HepG2 (cell line): Measurements from ENCODE around the gene FAM3B. TPM values are rescaled to one million over a fixed set of nuclear protein-coding genes. Genes with fewer than 3 reads are reported as not detected.

Experiments used
- ATAC-seq: fragments of 200-7000 bp; cut with Tn5 transposase; 3 replicates; pipeline ENCODE4 v1.9.1; 2020; ENCODE audit warnings: mild to moderate bottlenecking, moderate library complexity
- BruUV-seq: library from RNA; stranded (reverse); fragments of 400-500 nt; replicated peaks from 2 replicates; lab custom pipeline; 2021; lab: Mats Ljungman, UMichigan
- CTCF ChIA-PET: fragments of 300-600 bp; formaldehyde crosslinking; extraction: SDS; loops from one replicate; lab custom pipeline; 2021; ENCODE audit warnings: low total read pairs, inconsistent platforms, low intra/inter-chr PET ratio; lab: Yijun Ruan, JAX
- POLR2A ChIA-PET: fragments of 350-600 bp; sonication (Branson Sonifier 250); formaldehyde crosslinking; loops from one replicate; lab custom pipeline; 2020; ENCODE audit warnings: antibody characterized with exemption, inconsistent platforms; lab: Yijun Ruan, JAX
- DNase-seq: peaks from one replicate; pipeline ENCODE4 v3.0.0-alpha.2; 2015; ENCODE audit warnings: low spot score
- FAIRE-seq: peaks from 3 replicates; lab custom pipeline; 2011; peaks lifted over from hg19 to GRCh38; lab: Jason Lieb, UNC
- H2AFZ ChIP-seq: one replicate; pipeline ENCODE4 v1.6.1; 2011; ENCODE audit warnings: low read length, inconsistent platforms
- H3K27ac ChIP-seq: fragments of 300-600 bp; 3 replicates; pipeline ENCODE4 v1.8.0; 2011; ENCODE audit warnings: mixed run types, mild to moderate bottlenecking, mixed read lengths, low read length, inconsistent platforms; ENCODE audit not compliant: insufficient read depth; ENCODE audit errors: extremely low read length
- H3K27me3 ChIP-seq, 2 experiments: fragments of 200-600 bp in 1 of 2; 2 replicates in 1 of 2; 3 replicates in 1 of 2; pipeline versions ENCODE4 v1.6.0 to v1.8.0; 2011; ENCODE audit warnings: low read length in 2 of 2, mild to moderate bottlenecking in 2 of 2, moderate library complexity in 2 of 2, inconsistent platforms in 1 of 2; ENCODE audit not compliant: insufficient read depth in 2 of 2, control insufficient read depth in 1 of 2
- H3K36me3 ChIP-seq, 2 experiments: fragments of 200-600 bp in 1 of 2; replicated peaks in 1 of 2; 2 replicates in 1 of 2; 3 replicates in 1 of 2; pipeline versions ENCODE4 v1.5.1 to v1.8.0; 2011; ENCODE audit warnings: low read length in 2 of 2, inconsistent platforms in 1 of 2; ENCODE audit not compliant: insufficient read depth in 2 of 2, control insufficient read depth in 1 of 2
- H3K4me1 ChIP-seq: 2 replicates; pipeline ENCODE4 v1.5.1; 2012; ENCODE audit warnings: low read length, inconsistent platforms; ENCODE audit not compliant: insufficient read depth
- H3K4me2 ChIP-seq: 2 replicates; pipeline ENCODE4 v1.6.0; 2011; ENCODE audit warnings: low read depth, low read length, inconsistent platforms
- H3K4me3 ChIP-seq, 3 experiments: fragments of 200-600 bp in 1 of 3; sonication (generic), shearing (Covaris generic) in 1 of 3; replicated peaks in 1 of 3; 2 replicates each; pipeline ENCODE4 v1.5.1; 2011 to 2016; ENCODE audit warnings: low read length in 3 of 3, inconsistent platforms in 2 of 3, low read depth in 2 of 3, mild to moderate bottlenecking in 2 of 3, control low read depth in 1 of 3, mixed read lengths in 1 of 3; ENCODE audit not compliant: insufficient read depth in 1 of 3
- H3K79me2 ChIP-seq: one replicate; pipeline ENCODE4 v1.6.1; 2011; ENCODE audit warnings: low read length, inconsistent platforms; ENCODE audit not compliant: insufficient read depth
- H3K9ac ChIP-seq: 2 replicates; pipeline ENCODE4 v1.6.0; 2011; ENCODE audit warnings: mild to moderate bottlenecking, low read depth, low read length, inconsistent platforms; ENCODE audit not compliant: insufficient read depth
- H3K9me3 ChIP-seq: 2 replicates; pipeline ENCODE4 v1.5.1; 2012; ENCODE audit warnings: mild to moderate bottlenecking, low read length
- H4K20me1 ChIP-seq: 2 replicates; pipeline ENCODE4 v1.6.0; 2011; ENCODE audit warnings: inconsistent platforms, mild to moderate bottlenecking, low read length, moderate library complexity; ENCODE audit not compliant: insufficient read depth
- ZNF572 ChIP-seq: sonication (generic); formaldehyde crosslinking; IDR thresholded peaks from 2 replicates; pipeline ENCODE4 v1.5.1; 2020; ENCODE audit warnings: mild to moderate bottlenecking, missing genetic modification reagents
- ZNF720 ChIP-seq: sonication (generic); formaldehyde crosslinking; IDR thresholded peaks from 2 replicates; pipeline ENCODE4 v1.4.0; 2020; ENCODE audit warnings: missing genetic modification reagents
- WGBS: methylation state at CpG from one replicate; pipeline ENCODE4 v1.1.6; 2017; ENCODE audit warnings: low lambda C conversion rate; 5-methylcytosine and 5-hydroxymethylcytosine counted together
- in situ Hi-C: cut with HindIII; loops from 2 replicates; pipeline ENCODE4 v1.10.0; 2017; ENCODE audit warnings: low pct_unique_long_range_greater_than_20kb; ENCODE audit not compliant: extremely low pct_ligation_motif_present
- intact Hi-C: fragments of 100-400 bp; cut with micrococcal nuclease; formaldehyde crosslinking; loops from one replicate; pipeline ENCODE4 v1.10.0; 2022; ENCODE audit not compliant: unreplicated experiment
- polyA plus RNA-seq, 8 experiments: library from polyadenylated mRNA; depleted of rRNA in 3 of 8; stranded (reverse) in 7 of 8; unstranded in 1 of 8; fragments of >200 nt; fragmentation: Illumina TruSeq in 4 of 8; extraction: Trizol in 4 of 8; gene quantifications; 2 replicates each; pipeline versions ENCODE4 v1.2.1 to v1.2.3, GENCODE V29; 2011 to 2016; ENCODE audit warnings: low read depth in 4 of 8, missing spikeins in 1 of 8, mixed read lengths in 1 of 8; ENCODE audit not compliant: insufficient read depth in 1 of 8
- total RNA-seq, 5 experiments: library from RNA; depleted of rRNA; stranded (reverse); fragments of >200 nt; fragmentation: Illumina TruSeq; extraction: Trizol; gene quantifications; 2 replicates each; pipeline ENCODE4 v1.2.3, GENCODE V29; 2016; ENCODE audit warnings: low read depth in 1 of 5
- TF ChIP-seq, protein P1 (sequence below): sonication (generic); formaldehyde crosslinking; IDR thresholded peaks from 2 replicates; pipeline ENCODE4 v1.4.0; 2020; ENCODE audit warnings: missing genetic modification reagents
- TF ChIP-seq, protein P2 (sequence below): sonication (generic); formaldehyde crosslinking; IDR thresholded peaks from 2 replicates; pipeline ENCODE4 v1.4.0; 2020; ENCODE audit warnings: missing genetic modification reagents

Gene FAM3B
- total and polyA plus RNA-seq, 2 of the 13 experiments (the other 11 are each of a cell fraction or from before 2014, with no cell fraction given), result 46.5 to 62.0 TPM

DNA sequence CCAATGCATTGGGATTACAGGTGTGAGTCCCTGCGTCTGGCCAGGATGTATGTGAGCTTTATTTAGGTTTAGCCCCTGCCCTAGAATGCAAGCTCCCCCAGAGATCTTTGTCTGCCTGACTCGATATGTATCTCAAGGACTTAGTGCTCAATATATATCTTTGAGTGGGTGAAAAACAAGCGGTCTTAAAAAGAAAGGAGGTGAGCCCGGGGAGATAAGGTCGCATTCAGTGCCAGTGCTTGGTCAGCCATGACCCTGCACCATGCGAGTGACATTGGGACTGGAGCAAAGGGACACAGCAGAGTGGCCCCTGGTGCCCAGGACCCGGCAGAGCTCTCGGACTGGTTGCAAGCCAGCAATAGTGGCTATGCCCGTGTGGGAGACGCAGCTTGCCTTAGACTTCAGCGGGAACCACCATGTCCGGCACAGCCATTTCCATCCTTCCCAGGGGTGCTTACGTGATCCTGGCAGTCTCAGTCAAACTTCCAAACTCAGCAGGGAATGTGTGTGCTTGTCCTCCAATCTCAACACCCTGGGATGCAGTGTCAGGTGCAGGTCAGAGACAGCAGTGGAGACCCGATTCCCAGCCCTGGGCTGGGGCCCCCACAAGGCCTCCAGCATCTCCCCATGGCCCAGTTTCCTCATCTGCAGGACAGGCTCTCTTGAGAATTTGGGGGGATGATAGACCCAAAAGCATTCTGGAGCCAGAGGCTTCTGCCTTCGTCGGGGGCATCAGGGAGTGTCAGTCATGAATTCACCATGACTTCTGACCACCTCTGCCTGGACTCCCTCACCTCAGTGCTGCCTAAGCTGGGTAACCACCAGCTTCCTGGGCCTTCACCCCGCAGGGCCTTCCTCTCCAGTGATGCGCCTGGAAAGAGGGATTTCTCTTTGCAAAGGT lies 47.0 kb downstream of the FAM3B start:
- BruUV-seq, result no TSS peak
- intact Hi-C loops (no loop called here), in situ Hi-C loops (loop anchor here (5.0 kb wide), 1 partner anchor 76 kb away; no protein-coding TSS in a partner anchor)
- Histone ChIP-seq H2AFZ (no peak overlapping the region), H3K9ac (no peak overlapping the region), H3K79me2 (no peaks in the 10 kb centered on the region), H3K27me3 (no peaks in the 10 kb centered on the region), H3K4me2 (no peak overlapping the region), H4K20me1 (no peaks in the 10 kb centered on the region), H3K27ac (no peak overlapping the region), H3K4me1 (peaks cover 80% of the 10 kb centered on the region), H3K36me3 (no peaks in the 10 kb centered on the region), H3K4me3 (no peak overlapping the region), H3K9me3 (no peaks in the 10 kb centered on the region)
- WGBS, result 93% methylated on average over 9 of the region's 18 CpGs
- ChIA-PET POLR2A (no interaction called here), CTCF (no interaction called here)
- FAIRE-seq (no peak), ATAC-seq (no peak), DNase-seq (no peak)
- TF ChIP-seq ZNF720 (CRISPR knock-in tag), result no peak
- TF ChIP-seq, protein P1, sequence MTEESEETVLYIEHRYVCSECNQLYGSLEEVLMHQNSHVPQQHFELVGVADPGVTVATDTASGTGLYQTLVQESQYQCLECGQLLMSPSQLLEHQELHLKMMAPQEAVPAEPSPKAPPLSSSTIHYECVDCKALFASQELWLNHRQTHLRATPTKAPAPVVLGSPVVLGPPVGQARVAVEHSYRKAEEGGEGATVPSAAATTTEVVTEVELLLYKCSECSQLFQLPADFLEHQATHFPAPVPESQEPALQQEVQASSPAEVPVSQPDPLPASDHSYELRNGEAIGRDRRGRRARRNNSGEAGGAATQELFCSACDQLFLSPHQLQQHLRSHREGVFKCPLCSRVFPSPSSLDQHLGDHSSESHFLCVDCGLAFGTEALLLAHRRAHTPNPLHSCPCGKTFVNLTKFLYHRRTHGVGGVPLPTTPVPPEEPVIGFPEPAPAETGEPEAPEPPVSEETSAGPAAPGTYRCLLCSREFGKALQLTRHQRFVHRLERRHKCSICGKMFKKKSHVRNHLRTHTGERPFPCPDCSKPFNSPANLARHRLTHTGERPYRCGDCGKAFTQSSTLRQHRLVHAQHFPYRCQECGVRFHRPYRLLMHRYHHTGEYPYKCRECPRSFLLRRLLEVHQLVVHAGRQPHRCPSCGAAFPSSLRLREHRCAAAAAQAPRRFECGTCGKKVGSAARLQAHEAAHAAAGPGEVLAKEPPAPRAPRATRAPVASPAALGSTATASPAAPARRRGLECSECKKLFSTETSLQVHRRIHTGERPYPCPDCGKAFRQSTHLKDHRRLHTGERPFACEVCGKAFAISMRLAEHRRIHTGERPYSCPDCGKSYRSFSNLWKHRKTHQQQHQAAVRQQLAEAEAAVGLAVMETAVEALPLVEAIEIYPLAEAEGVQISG, result no peak
- TF ChIP-seq, protein P2, sequence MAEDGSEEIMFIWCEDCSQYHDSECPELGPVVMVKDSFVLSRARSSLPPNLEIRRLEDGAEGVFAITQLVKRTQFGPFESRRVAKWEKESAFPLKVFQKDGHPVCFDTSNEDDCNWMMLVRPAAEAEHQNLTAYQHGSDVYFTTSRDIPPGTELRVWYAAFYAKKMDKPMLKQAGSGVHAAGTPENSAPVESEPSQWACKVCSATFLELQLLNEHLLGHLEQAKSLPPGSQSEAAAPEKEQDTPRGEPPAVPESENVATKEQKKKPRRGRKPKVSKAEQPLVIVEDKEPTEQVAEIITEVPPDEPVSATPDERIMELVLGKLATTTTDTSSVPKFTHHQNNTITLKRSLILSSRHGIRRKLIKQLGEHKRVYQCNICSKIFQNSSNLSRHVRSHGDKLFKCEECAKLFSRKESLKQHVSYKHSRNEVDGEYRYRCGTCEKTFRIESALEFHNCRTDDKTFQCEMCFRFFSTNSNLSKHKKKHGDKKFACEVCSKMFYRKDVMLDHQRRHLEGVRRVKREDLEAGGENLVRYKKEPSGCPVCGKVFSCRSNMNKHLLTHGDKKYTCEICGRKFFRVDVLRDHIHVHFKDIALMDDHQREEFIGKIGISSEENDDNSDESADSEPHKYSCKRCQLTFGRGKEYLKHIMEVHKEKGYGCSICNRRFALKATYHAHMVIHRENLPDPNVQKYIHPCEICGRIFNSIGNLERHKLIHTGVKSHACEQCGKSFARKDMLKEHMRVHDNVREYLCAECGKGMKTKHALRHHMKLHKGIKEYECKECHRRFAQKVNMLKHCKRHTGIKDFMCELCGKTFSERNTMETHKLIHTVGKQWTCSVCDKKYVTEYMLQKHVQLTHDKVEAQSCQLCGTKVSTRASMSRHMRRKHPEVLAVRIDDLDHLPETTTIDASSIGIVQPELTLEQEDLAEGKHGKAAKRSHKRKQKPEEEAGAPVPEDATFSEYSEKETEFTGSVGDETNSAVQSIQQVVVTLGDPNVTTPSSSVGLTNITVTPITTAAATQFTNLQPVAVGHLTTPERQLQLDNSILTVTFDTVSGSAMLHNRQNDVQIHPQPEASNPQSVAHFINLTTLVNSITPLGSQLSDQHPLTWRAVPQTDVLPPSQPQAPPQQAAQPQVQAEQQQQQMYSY (CRISPR knock-in tag), result no peak
- no peak for TF ChIP-seq ZNF572 (CRISPR knock-in tag)
